SK-N-SH treated with all-trans-retinoic acid at 6 μM for 48 hours (cell line): ENCODE results near the gene MOV10L1.

Source experiments
- ARNTL ChIP-seq: fragments of 450-650 bp; formaldehyde crosslinking; IDR thresholded peaks from 2 replicates; pipeline ENCODE4 v1.5.0; 2020; ENCODE audit warnings: low read depth, mild to moderate bottlenecking, moderate library complexity, borderline replicate concordance
- CREB5 ChIP-seq: fragments of 250-450 bp; sonication (Bioruptor Pico); IDR thresholded peaks from 2 replicates; pipeline ENCODE4 v1.5.1; 2020; ENCODE audit warnings: low read depth, mild to moderate bottlenecking, moderate library complexity
- CSDC2 ChIP-seq: fragments of 250-450 bp; sonication (Bioruptor Pico); IDR thresholded peaks from 2 replicates; pipeline ENCODE4 v1.5.0; 2020; ENCODE audit warnings: mild to moderate bottlenecking, moderate library complexity
- GLIS3 ChIP-seq: fragments of 250-450 bp; sonication (Bioruptor Pico); IDR thresholded peaks from 2 replicates; pipeline ENCODE4 v1.5.0; 2020; ENCODE audit warnings: mild to moderate bottlenecking, moderate library complexity
- ISL1 ChIP-seq: fragments of 250-450 bp; sonication (Bioruptor Pico); IDR thresholded peaks from 2 replicates; pipeline ENCODE4 v2.1.2; 2022; ENCODE audit warnings: mild to moderate bottlenecking, moderate library complexity
- PATZ1 ChIP-seq: fragments of 250-450 bp; sonication (Bioruptor Pico); IDR thresholded peaks from 2 replicates; pipeline ENCODE4 v1.8.0; 2020; ENCODE audit warnings: mild to moderate bottlenecking, moderate library complexity, borderline replicate concordance
- POU6F1 ChIP-seq: fragments of 250-450 bp; sonication (Bioruptor Pico); IDR thresholded peaks from 2 replicates; pipeline ENCODE4 v1.8.0; 2021; ENCODE audit warnings: low read depth, mild to moderate bottlenecking, moderate library complexity, borderline replicate concordance
- PPARA ChIP-seq: fragments of 250-450 bp; sonication (Bioruptor Pico); IDR thresholded peaks from 2 replicates; pipeline ENCODE4 v1.5.0; 2020; ENCODE audit warnings: mild to moderate bottlenecking, borderline replicate concordance
- SNAI2 ChIP-seq: fragments of 250-450 bp; sonication (Bioruptor Pico); IDR thresholded peaks from 2 replicates; pipeline ENCODE4 v1.5.0; 2020; ENCODE audit warnings: mild to moderate bottlenecking, moderate library complexity
- TOX ChIP-seq: fragments of 250-450 bp; sonication (Bioruptor Pico); IDR thresholded peaks from 2 replicates; pipeline ENCODE4 v1.8.0; 2021; ENCODE audit warnings: mild to moderate bottlenecking, moderate library complexity, borderline replicate concordance
- ZC3H10 ChIP-seq: fragments of 250-450 bp; sonication (Bioruptor Pico); IDR thresholded peaks from 2 replicates; pipeline ENCODE4 v1.5.1; 2021; ENCODE audit warnings: mild to moderate bottlenecking, moderate library complexity
- ZFP30 ChIP-seq: fragments of 450-650 bp; formaldehyde crosslinking; IDR thresholded peaks from 2 replicates; pipeline ENCODE4 v1.5.0; 2022; ENCODE audit warnings: mild to moderate bottlenecking, moderate library complexity
- ZNF565 ChIP-seq: fragments of 450-650 bp; formaldehyde crosslinking; conservative IDR thresholded peaks from 2 replicates; pipeline ENCODE4 v1.5.0; 2020; ENCODE audit warnings: low read depth, mild to moderate bottlenecking, moderate library complexity
- ZNF8 ChIP-seq: fragments of 450-650 bp; formaldehyde crosslinking; IDR thresholded peaks from 2 replicates; pipeline ENCODE4 v1.5.0; 2020; ENCODE audit warnings: mild to moderate bottlenecking, moderate library complexity

GRCh38 chr22:50131894-50132293 is 42.1 kb downstream of the MOV10L1 start:
- TF ChIP-seq SNAI2 (no peak), ARNTL (CRISPR knock-in tag) (no peak), ZC3H10 (no peak), TOX (CRISPR knock-in tag) (no peak), ZNF8 (CRISPR knock-in tag) (no peak), ZFP30 (CRISPR knock-in tag) (no peak), ISL1 (CRISPR knock-in tag) (no peak), POU6F1 (CRISPR knock-in tag) (no peak), PATZ1 (CRISPR knock-in tag) (no peak), PPARA (CRISPR knock-in tag) (no peak), ZNF565 (CRISPR knock-in tag) (no peak), CSDC2 (CRISPR knock-in tag) (no peak), CREB5 (CRISPR knock-in tag) (no peak), GLIS3 (CRISPR knock-in tag) (no peak)
